IPS-15b (cell line): Measurements from ENCODE around the gene SPDYA.
A peak's percentile ranks its signal among the peaks of the same experiment; 100 is the strongest.

Experiments
- H3K27me3 ChIP-seq: one replicate; pipeline ENCODE4 v1.6.1; 2013; ENCODE audit warnings: low read length; ENCODE audit not compliant: control insufficient read depth, insufficient read depth
- H3K36me3 ChIP-seq: one replicate; pipeline ENCODE4 v1.6.1; 2013; ENCODE audit warnings: low read length; ENCODE audit not compliant: control insufficient read depth, insufficient read depth
- H3K4me1 ChIP-seq: one replicate; pipeline ENCODE4 v1.6.1; 2013; ENCODE audit warnings: mild to moderate bottlenecking, low read length; ENCODE audit not compliant: control insufficient read depth, insufficient read depth
- H3K4me3 ChIP-seq: one replicate; pipeline ENCODE4 v1.5.1; 2013; ENCODE audit warnings: low read depth, low read length
- H3K9ac ChIP-seq: one replicate; pipeline ENCODE4 v1.6.1; 2013; ENCODE audit warnings: low read depth, mild to moderate bottlenecking, low read length
- H3K9me3 ChIP-seq: one replicate; pipeline ENCODE4 v1.6.1; 2013; ENCODE audit warnings: mild to moderate bottlenecking, low read length; ENCODE audit not compliant: control insufficient read depth, insufficient read depth

The SPDYA gene

DNA sequence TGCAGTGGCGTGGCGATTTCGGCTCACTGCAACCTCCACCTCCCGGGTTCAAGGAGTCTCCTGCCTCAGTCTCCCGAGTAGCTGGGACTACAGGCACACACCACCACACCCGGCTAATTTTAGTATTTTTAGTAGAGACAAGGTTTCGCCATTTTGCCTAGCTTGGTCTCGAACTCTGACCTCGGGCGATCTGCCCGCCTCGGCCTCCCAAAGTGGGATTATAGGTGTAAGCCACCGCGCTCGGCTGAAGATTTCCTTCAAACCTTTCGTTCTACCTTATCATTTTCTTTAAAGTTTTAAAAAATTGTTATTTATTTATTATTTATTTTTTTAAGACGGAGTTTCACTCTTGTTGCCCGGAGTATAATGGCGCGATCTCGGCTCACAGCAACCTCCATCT, 82.9 kb downstream of the SPDYA start:
- H3K27me3 ChIP-seq: no peaks in the 10 kb centered on the region
- no peaks in the 10 kb centered on the region for H3K36me3 ChIP-seq
- H3K4me3 ChIP-seq: no peak overlapping the region
- H3K9me3 ChIP-seq: no peaks in the 10 kb centered on the region
- H3K4me1 ChIP-seq: peaks cover 3% of the 10 kb centered on the region
- no peak overlapping the region for H3K9ac ChIP-seq

DNA sequence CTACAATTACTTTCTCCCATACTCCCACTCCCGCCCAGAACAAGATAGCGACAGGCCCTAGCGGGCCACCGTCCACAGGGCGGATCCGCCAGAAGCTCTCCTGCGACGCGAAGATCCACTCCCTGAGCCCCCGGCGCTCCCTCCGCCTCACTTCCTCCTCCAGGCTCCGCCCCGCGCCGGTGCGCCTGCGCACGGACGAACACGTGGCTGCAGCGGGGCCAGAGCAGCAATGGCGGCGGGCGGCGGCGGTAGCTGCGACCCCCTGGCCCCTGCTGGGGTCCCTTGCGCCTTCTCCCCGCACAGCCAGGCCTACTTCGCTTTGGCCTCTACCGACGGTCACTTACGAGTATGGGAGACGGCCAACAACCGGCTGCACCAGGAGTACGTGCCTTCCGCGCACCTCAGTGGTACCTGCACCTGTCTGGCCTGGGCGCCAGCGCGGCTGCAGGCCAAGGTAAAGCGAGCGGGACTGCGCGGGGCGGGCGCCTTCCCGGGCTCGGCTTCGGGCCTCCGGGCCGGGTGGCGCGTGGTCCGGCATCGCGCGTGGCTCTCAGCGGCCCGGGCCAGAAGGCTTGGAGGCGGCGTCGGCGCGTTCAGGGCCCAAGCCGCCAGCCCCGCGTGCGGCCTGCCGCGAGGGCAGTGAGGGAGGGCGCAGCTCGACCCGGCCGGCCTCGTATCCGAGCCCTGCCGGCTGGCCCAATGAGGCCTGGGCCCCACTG, 84.0 kb downstream of the SPDYA start, which contains the start of gene WDR43:
TSS of gene WDR43 (plus strand) at position 198 of the 719 bp plus-strand sequence. CDS start at position 230, 32 bp downstream.
- Histone ChIP-seq H3K9ac (peak within 1 kb of the TSS; percentile 98), H3K4me1 (peaks cover 7% of the 10 kb centered on the region), H3K36me3 (no peaks in the 10 kb centered on the region), H3K9me3 (no peaks in the 10 kb centered on the region), H3K4me3 (peak within 1 kb of the TSS; percentile 71), H3K27me3 (no peaks in the 10 kb centered on the region)

- H3K9ac ChIP-seq: peak overlapping the region; percentile 98
- no peaks in the 10 kb centered on the region for H3K36me3 ChIP-seq
- no peaks in the 10 kb centered on the region for H3K9me3 ChIP-seq
- peaks cover 7% of the 10 kb centered on the region for H3K4me1 ChIP-seq
- H3K4me3 ChIP-seq: peak overlapping the region; percentile 71
- no peaks in the 10 kb centered on the region for H3K27me3 ChIP-seq
Observed at GRCh38 chr2:28895189-28895893, 84.7 kb downstream of the SPDYA start.

- Histone ChIP-seq H3K9ac (no peak overlapping the region), H3K4me3 (peak overlapping the region; percentile 71), H3K4me1 (peaks cover 7% of the 10 kb centered on the region), H3K9me3 (no peaks in the 10 kb centered on the region), H3K27me3 (no peaks in the 10 kb centered on the region), H3K36me3 (no peaks in the 10 kb centered on the region)
Observed at GRCh38 chr2:28896906-28897305, 86.3 kb downstream of the SPDYA start.

GRCh38 chr2:28898048-28898447, 87.4 kb downstream of the SPDYA start:
- H3K36me3 ChIP-seq: no peaks in the 10 kb centered on the region
- no peaks in the 10 kb centered on the region for H3K27me3 ChIP-seq
- H3K4me3 ChIP-seq: no peak overlapping the region
- no peaks in the 10 kb centered on the region for H3K9me3 ChIP-seq
- no peak overlapping the region for H3K9ac ChIP-seq
- peaks cover 7% of the 10 kb centered on the region for H3K4me1 ChIP-seq
